Measurements from ENCODE around the gene EOLA2. TPM values are rescaled to one million over a fixed set of nuclear protein-coding genes. Genes with fewer than 3 reads are reported as not detected.
"Not testable (repeated sequence)": the region's sequence is repeated elsewhere in the genome, so short reads cannot be mapped to it uniquely, and the experiment has no call there.

Gene EOLA2
- polyA plus RNA-seq, 3 donors: 25.0 to 30.5 (median 27.5) TPM

DNA sequence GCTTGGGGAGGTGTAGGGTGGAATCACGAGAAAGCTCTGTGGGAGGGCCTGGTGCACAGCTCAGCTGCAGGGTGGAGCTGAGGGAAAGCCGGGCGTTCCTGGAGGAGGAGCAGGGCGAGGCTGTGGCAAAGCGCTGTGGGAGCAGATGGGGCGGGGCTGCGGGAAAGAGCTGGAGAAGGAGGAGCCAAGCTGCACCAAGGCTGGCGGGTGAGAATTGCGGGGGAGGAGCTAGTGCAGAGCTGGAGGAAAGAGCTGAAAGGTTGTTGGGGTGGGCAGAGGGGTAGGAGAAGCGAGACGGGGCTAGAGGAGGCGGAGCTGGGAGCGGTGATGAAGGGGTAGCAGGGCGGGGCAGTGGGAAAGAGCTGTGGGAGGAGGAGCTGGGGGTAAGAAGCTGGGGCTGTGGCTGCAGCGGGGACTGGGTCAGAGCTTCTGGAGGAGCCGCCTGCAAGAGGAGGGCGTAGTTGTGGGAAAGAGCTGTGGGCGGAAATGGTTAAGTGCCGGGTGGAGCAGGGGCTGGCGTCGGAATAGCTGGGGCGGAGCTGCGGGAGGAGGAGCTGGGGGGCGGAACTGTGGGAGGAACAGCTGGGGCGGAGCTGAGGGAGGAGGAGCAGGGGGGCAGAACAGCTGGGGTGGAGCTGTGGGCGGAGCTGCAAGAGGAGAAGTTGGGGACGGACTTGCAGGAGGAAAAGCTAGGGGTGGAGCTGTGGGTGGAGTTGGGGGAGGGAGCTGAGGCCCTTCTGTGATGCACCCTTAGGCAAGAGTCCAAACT lies 1.8 kb upstream of the EOLA2 start:
- peak; percentile 73 to 92 (median 87) for DNase-seq (ENCODE audit: extremely low read depth in 1 of 11, low read depth in 9 of 11, low spot score in 4 of 11)

DNA sequence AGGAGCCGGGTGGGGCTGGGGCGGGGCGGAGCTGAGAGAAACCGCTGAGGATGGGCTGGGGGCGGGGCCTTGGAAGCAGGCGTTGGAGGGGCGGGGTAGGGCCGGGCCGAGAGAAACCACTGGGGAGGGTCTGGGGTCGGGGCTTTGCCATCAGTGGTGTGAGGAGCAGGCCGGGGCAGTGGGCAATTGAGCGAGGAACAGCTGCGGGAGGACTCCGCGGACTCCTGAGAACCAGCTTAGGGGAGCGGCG lies 1.3 kb upstream of the EOLA2 start:
- DNase-seq (ENCODE audit: extremely low read depth in 1 of 11, low read depth in 9 of 11, low spot score in 4 of 11): no peak

DNA sequence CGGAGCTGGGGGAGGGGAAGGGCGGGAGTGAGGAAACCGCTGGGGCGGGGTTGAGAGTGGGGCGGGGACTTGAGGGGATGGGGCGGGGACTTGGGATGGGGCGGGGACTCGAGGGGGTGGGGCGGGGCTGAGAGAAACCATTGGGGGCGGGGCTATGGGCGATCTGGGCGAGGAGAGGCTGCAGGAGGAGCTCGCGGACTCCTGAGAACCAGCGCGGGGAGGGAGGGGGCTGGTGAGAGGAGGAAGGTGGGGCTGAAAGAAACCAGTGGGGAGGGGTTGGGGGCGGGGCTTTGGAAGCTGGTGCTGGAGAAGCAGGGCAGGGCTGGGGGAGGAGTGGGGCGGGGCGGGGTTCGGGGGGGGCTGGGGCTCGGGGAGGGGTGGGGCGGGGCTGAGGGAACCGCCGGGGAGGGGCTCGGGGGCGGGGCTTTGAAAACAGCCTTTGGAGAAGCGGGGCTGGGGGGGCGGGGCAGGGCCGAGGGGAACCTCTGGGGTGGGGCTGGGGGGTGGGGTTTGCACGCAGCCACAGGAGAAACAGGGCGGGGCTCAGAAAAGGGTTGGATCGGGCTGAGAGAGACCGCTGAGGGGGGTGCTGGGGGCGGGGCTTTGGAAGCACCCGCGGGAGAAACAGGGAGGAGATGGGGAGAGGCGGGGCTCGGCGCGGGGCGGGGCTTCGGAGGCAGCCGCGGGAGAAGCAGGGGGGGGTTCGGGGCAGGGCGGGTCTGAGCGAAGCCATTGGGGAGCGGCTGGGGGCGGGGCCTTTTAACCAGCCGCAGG lies 777 bp upstream of the EOLA2 start:
- peak in 10 of 11 donors; percentile 56 to 91 (median 83) for DNase-seq (ENCODE audit: extremely low read depth in 1 of 11, low read depth in 9 of 11, low spot score in 4 of 11)

DNA sequence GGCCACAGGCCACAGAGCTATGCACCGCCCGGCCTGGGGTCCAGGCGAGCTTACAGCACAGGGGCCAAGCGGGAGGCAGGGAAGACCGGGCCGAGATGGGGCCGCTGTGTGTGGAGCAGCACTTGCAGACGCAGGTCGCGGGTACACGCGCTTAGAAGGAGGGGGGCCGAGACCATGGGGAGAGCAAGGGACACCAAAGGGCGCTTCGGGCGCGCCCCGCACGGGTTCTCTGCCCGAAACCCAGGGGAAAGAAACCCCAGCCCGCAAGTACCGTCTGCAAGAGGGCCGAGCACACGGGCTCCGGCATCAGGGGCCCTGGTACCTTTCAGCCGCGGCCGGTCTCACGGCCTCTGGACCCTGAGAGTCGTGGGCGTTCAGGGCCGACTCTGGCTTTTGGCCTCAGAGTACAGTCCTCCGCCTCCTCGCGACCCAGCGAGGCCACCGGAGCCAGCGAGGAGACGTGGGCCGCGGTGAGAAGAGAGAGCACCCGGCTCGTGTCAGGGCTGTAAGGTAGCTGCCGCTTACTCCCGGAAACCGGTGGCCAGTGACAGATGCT lies 342 bp downstream of the EOLA2 start:
- no peak for DNase-seq (ENCODE audit: extremely low read depth in 1 of 11, low read depth in 9 of 11, low spot score in 4 of 11)

DNA sequence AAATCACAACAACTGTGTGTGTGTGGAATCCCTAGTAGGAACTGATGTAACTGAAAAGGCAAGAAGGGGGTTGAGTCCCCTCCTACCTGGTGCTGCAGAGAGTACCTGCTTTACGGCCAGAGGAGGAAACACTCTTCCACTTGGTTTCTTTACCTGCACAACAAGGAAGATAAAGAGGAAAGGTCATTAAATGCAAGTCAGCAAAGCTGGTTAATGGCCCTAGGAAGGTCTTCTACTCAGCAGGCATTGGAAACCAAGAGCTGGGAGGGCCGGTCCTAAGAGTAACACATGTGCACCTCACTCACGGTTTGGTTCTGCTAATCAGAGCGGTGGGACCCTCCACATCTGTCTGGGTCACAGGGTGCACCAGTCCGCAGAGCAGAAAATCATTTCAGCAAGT lies 963 bp downstream of the EOLA2 start:
- not testable (repeated sequence) for DNase-seq (ENCODE audit: extremely low read depth in 1 of 11, low read depth in 9 of 11, low spot score in 4 of 11)

DNA sequence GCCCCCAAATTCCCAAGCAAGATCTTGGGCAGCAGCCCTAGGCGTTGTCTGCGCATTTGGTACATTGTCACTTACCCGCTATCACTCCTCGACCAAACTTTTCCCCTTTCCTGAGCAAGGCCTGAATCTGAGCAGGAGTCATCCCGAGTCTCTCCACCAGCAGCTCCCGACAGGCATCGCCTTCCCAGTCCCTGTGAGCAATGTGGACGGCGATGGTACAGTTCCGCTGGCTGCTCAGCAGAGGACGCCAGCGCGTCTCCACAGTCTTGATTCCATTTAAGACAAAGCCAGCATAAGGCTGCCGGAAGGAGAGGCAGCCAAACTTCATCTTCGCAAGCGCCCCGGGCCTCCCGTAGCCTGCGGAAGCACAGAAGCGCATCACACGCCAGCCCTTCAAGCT lies 4.7 kb downstream of the EOLA2 start:
- not testable (repeated sequence) for DNase-seq (ENCODE audit: extremely low read depth in 1 of 11, low read depth in 9 of 11, low spot score in 4 of 11)

DNA sequence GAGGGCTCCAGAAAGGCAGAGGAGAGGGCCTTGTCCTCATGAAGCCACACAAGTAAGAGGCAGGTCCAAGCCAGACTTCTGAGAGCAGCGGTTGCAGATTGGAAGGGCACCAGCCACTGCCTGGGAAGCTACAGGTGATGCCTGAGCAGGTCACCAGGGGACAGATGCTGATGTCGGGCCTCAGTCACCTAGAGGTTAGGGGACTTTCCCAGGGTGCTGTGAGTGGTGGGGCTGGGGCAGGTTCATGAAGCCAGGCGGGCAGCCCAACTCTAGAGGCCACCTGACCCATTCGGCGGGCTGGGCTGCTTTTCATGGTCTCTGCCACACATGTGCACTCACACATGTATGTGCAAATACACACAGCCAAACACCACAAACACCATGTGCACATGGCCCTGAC lies 5.3 kb downstream of the EOLA2 start:
- DNase-seq (ENCODE audit: extremely low read depth in 1 of 11, low read depth in 9 of 11, low spot score in 4 of 11): not testable (repeated sequence)

DNA sequence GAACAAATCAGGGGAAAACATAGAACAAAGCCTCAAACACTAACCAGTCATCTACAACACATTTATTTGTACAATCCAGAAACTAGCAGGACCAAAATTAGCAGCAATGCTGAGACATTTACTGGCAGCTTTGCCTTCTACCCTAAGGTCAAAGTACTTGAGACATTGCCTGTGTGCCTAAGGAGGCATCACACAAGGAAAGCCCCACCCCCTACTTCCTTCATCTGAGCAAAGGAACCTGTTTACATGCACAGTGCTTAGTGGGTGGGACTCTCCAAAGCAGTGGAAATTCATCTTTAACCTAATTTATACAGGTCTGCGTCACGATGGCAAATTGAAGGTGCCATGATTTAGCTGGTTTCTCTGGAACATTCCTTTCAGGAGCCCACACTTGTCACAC lies 6.1 kb downstream of the EOLA2 start:
- not testable (repeated sequence) for DNase-seq (ENCODE audit: extremely low read depth in 1 of 11, low read depth in 9 of 11, low spot score in 4 of 11)

DNA sequence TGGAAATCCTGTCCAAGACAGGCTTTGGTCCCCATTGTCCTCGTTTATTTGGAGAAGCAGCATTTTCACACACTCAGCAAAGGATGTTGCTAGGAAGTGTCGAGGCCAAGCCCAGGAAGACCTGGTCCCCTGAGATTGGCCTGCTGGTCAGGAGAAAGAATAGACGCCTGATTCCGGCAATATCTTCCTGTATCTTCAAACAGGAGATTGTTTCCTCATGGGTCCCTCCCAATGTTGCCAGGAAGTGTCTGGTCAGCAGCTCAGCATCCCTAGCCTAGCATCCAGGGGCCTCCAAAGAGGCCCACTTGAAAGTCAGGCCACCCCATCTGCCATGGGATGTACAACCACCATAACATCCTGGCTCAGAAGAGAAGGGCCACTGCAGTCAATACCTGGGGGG lies 6.9 kb downstream of the EOLA2 start:
- DNase-seq (ENCODE audit: extremely low read depth in 1 of 11, low read depth in 9 of 11, low spot score in 4 of 11): not testable (repeated sequence)

DNA sequence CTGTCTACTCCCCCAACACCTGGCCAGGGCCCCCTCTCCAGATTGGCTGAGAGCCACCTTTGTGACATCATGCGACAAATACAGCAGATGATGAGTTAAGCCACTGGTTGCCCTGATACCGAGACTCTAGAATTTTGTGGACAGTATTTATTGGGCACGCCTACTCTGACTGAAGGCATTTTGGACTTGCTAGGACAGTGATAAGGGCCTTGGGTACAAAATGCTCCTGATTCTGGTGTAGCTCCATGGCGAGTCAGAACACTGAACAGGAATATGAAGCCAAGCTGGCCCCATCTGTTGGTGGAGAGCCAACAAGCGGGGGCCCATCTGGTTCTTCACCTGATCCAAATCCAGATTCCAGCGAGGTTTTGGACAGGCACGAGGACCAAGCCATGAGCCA lies 8.9 kb downstream of the EOLA2 start, which contains the start of gene HSFX4:
TSS of gene HSFX4 (plus strand) at position 174 of the 400 bp plus-strand sequence. CDS start at position 246, 72 bp downstream.
- not testable (repeated sequence) for DNase-seq (ENCODE audit: extremely low read depth in 1 of 11, low read depth in 9 of 11, low spot score in 4 of 11)

DNA sequence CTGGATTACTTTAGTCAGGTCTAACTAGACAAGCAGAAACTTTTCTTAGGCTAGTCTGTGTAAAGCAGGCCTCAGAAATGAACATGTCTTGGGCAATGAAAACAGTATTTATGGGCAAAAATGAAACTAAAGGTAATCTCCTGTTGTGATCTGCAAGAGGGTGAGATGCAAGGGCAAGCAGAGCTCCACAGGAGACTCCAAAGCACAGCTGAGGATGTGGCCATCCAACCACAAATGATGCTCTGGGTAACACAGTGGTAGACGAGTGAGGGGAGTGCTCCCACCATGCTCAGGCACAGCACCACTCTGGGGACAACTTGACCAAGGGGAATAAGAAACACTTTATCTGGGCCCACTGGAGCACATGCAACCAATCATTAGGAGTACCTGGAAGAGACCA lies 9.7 kb downstream of the EOLA2 start:
- not testable (repeated sequence) for DNase-seq (ENCODE audit: extremely low read depth in 1 of 11, low read depth in 9 of 11, low spot score in 4 of 11)

DNA sequence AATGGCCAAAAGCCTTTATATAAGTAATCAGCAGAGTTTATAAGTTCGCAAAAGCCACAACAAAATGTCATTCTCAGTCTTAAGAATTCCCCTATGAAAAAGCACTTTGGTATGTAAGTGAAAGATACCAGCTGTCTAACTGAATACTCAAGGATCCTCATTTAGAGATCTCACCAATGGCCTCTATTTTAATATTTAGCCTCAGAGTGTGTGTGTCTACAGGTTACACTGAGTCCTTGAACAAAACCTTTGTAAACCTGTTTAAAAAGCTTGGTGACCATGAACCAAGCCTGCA lies 10.4 kb downstream of the EOLA2 start:
- DNase-seq (ENCODE audit: extremely low read depth in 1 of 11, low read depth in 9 of 11, low spot score in 4 of 11): not testable (repeated sequence)

DNA sequence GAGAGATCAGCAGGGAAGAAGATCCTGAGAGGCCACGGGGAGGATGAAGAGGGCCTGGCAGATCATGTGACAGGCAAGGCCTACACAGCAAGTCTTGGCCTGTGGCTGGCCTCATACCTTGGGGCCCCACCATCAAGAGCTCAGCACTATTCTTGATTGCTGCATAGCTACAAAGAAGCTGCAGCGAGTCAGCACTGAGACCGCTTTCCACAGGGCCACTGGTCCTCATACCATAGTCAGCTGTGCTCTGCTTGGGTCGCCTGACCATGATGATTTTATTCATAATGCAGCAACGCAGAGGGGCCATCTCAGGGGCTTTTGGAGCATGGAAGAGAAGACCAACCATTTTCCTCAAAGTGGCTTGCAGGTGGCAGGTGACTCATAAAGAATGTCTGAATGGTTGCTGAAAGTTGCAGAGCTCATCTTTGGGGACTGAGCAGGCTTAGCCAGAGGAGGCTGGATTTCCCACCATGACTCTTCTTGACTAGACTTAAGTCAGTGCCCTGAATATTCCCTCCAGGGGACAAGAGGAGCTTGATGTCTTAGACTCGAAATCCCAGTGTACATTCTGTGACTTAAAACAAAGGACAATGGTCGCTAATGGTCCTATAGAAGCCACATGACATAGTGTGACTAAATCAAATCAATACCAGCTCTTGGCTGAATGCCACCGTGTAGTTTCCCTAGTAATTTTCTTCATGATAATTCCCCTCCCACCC lies 10.9 kb downstream of the EOLA2 start:
- DNase-seq (ENCODE audit: extremely low read depth in 1 of 11, low read depth in 9 of 11, low spot score in 4 of 11): not testable (repeated sequence)

DNA sequence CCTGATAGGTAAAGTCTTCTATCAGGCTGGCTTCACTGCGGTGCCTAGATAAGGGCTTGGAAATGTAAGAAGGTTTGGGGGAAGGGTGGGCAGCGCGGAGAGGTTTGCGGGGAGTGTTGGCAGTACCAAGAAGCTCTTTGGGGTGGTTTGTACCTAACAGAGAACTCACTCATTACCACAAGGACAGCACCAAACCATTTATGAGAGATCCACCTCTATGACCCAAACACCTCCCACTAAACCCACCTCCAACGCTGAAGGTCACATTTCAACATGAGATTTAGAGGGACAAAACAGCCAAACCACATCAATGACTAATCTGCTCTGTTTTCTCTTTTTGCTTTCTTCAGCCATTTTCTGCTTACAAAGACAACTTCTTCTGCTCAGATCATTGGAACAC lies 13.9 kb downstream of the EOLA2 start:
- not testable (repeated sequence) for DNase-seq (ENCODE audit: extremely low read depth in 1 of 11, low read depth in 9 of 11, low spot score in 4 of 11)

DNA sequence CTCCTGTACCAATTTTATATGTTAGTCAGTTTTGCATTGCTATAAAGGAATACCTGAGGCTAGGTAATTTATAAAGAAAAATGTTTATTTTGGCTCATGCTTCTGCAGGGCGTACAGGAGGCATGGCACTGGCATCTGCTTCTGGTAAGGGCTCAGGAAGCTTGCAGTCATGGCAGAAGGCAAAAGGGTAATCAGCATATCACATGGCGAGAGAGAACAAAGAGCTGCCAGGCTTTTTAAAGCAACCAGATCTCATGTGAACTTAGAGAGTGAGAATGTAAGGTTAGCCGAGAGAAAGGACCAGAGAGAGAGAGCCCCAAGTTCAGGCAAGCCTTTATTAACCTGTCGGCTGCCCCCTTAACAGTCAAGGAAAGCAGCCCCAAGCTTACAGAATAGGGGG lies 14.5 kb downstream of the EOLA2 start:
- not testable (repeated sequence) for DNase-seq (ENCODE audit: extremely low read depth in 1 of 11, low read depth in 9 of 11, low spot score in 4 of 11)

DNA sequence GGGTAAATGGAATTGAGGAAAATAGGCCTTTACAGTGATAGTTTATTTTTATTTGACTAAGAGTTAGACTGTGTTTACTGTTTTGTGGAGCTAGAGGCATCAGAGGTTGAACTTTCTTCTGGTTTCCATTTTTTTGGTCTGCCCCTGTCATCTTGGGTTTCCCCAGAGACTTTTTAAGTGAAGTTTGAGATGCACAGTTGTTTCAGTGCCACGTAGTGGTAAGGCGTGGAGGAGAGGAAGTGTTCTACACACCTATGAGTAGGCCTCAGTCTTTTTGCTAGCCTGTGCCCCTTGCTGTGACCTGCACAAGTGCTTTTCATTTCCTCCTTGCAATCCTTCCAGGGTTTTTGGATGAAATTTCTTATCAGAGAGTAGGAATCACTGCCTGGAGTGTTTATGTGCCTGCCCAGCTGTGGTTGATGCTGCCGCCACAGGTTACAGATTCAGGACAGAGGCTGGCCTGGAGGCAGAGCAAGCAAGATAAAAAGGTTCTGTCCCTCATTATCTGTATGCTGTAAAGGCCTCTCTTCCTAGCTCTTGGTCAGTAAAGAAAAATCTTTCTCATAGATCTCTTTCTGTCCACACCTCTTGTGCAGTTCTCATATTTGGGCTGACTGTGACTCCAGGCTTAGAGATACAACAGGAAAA lies 21.4 kb downstream of the EOLA2 start:
- DNase-seq (ENCODE audit: extremely low read depth in 1 of 11, low read depth in 9 of 11, low spot score in 4 of 11): no peak

DNA sequence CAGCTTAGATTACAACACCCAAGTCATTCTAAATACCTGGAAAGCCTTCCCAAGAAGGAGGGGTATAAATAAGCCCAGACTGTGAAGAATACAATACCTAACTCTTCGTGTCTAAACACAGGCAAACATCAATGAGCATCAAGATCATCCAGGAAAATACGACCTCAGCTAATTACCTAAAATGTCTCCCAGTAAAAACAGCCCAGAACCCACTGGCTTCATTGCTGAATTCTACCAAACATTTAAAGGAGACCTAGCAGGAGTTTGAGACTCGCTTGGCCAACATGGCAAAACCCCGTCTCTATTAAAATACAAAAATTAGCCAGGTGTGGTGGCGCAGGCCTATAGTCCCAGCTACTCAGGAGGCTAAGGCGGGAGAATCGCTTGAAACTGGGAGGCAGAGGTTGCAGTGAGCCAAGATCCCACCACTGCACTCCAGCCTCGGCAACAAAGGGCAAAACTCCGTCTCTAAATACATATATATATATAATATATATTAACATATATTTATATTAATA lies 28.1 kb downstream of the EOLA2 start:
- DNase-seq (ENCODE audit: extremely low read depth in 1 of 11, low read depth in 9 of 11, low spot score in 4 of 11): no peak

DNA sequence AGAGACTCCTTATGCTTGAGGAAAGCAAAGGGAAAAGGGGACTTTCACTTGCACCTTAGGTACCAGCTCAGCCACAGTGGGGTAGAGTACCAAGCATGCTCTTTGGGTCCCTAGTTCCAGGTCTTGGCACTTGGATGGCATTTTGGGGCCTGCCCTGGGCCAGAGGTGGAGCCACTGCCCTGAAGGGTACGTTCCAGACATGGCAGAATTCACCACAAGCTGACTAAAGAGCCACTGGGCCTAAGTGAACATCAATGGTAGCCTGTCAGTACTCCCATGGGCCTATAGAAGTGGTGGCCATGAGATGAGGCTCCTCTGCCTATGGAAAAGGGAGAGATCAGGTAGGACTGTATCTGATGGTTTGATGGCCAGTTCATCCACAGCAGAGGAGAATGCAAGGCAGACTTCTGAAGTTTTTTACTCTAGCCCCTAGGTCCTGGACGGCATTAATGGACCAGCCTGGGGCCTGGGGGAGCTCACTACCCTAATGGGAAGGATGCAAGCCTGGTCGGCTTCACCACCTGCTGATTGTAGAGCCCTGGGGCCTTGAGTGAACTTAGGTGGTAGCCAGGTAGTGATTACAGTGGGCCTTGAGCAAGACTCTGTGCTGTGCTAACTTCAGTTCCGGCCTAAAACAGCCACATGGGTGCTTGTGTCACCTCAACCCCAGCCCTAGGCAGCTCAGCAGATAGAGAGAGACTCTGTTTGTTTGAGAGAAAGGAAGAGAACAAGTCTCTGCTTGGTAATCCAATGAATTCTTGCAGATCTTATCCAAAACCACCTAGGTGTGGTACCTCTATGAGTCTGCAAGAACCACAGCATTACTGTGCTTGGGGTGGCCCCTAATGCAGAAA lies 28.7 kb downstream of the EOLA2 start:
- no peak for DNase-seq (ENCODE audit: extremely low read depth in 1 of 11, low read depth in 9 of 11, low spot score in 4 of 11)

All from renal cortex interstitium (tissue), 11 donors.